Glomerular visceral epithelial cell (primary cell): ENCODE data around the gene IFIH1.

Experiments used
- DNase-seq: peaks from one replicate; pipeline ENCODE4 v3.0.0-alpha.2; 2016; ENCODE audit errors: extremely low spot score

The IFIH1 gene

DNA sequence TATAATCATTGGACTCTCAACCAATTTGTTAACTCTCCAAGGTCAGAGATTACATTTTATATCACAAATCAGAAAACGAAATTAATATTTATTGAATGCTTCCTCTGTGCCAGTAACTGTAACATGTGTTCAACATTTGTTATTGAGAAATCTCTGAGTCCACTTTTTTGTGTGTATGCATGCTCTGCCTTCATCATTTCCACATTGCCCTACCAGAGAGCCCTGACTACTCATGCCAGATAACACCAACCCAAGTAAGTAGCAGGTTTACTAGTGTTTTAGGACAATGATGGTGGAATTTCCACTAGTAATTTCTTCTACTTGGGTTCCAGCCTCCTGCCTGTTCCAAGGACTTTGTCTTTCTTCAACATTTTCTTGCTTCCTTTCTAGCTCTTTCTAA lies 61.1 kb downstream of the IFIH1 start:
- DNase-seq: no peak

DNA sequence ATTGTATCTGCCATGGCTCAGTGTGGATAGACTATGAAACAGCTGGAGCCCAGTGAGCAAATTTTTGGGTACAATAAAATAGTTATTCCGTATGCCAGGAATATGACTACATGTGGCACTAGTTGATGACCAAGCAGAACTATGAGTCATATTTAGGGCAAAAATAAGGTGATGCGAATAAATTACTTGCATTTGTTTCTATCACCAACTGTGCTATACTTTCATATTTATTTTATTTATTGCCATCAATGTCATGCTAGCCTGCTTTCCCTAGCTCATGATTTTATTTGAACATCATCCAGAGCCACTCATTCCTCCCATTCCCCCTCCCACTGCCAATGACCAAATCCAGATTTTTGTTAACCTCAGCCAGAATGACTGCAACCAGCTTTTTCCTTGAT lies 61.9 kb downstream of the IFIH1 start:
- DNase-seq: no peak

DNA sequence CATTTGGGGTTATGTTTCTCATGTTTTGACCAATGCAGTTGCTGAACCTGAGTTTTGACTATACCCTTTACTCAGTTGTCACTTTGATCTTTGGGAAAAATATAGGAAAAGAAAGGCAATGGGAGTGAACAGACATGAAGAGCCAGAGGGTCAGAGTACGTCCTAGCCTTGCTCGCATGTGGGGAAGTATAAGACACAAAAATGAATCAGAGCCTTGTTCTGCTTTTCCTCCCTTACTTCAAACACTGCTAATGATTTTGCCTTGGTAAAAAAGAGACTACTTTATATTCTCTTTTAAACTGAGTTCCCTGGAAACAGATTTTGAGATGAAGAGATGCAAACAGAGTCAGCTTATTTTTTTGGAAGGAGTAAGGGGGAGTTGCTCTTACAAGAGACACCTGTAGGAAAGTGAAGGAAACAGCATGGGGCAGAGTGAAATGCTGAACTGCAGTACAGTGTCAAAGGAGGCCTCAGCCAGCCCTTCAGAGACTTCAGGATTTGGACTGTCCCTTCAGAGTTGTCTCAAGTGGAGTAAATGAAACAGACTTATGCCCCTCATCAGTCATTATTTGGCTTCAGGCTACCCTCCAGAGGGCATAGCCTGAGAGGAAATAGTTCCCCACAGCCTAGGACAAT lies 64.1 kb downstream of the IFIH1 start:
- DNase-seq: no peak

DNA sequence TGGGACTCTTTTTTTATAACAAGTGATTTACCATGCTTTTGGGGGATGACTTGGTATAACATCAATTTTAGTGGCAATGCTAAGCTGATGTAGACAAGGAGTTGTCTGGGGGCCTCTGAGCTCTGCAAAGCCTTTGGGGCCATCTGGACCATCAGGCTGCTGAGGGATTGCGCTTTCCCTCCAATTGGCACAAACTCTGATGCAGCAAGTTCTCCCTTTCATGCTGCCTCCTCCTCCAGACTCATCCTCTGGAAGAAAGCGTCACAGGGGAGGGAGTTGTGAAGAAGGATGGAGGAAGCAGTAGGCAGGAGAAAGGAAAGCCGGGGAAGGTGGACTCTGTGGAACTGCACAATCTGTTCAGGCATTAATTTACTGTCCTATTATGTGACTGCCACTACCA lies 65.0 kb downstream of the IFIH1 start:
- DNase-seq: no peak

DNA sequence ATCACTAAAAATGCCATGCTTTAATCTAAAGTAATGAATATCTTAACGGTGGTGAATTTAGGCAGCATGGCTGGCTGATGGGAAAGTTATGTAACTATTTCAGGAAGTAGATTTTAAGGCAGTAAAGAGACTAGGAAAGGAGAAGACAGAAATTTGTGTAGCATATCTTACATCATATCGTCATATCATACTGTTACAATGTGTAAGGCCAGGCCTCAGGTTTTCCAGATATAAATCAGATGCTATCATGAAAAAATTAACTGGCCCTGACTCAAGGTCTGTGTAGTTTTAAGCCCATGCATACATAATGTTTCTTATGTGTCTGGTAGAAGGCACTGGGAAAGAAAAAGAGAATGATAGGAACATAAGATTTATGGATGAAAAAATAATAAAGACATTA lies 66.3 kb downstream of the IFIH1 start:
- DNase-seq: no peak

DNA sequence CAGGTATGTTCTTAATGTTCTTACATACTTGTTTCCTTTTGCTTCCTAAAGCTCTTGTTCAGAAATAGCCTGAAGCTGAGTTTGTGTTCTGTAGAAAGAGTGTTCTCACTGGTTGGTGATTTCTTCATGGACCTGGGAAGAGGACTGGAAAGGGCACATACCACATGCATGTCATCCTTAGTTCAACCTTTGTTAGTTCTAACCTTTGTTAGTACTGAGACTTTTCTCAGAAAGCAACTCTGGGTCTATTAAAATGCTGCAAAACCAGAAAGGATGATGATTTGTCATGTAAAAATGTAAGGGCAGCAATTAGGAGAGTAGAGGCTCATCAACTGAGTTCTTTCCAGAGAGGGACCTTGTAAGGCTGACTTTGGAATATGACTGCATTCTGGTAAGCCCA lies 72.7 kb downstream of the IFIH1 start:
- no peak for DNase-seq

DNA sequence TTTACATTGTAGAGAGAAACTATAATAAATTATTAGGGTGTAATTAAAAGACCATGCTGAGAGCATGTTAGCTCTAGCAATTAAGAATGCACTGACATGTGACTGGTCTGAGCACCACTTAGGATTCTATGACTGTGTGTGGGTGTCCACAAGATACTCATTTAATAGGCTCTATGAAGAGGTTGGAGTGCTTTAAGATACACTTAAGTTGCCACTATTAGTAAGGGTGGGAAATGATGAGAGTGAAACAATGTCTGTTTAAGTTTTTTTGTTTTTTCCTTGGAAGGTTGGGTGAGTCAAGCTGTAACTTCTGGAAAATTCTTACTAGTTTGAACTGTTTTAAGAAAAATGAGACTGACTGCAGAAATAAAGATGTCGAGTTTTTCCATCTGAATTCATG lies 73.4 kb downstream of the IFIH1 start:
- DNase-seq: no peak

DNA sequence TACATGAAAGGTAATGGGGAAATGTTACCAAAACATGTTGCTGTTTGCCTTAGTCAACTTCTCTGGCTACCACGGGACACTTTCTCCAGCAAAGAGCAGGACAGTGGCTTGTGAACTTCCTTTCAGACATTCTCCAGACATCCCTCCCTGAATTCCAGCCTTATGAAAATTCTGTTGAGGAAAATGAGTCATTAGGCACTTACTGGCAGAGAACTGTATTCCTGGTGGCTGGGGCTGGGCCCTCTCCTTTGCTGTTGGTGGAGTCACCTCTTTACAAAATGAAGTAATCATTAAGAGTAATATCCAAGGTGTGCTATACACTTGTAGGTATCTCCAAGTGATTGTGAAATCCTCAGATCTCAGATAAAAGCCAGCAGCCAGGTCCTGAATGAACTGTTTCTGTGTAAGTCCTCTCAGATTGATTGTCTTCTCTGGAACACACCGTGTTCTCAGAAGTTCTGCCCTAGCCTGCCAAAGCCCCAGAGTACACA lies 73.9 kb downstream of the IFIH1 start:
- peak; percentile 76 for DNase-seq

DNA sequence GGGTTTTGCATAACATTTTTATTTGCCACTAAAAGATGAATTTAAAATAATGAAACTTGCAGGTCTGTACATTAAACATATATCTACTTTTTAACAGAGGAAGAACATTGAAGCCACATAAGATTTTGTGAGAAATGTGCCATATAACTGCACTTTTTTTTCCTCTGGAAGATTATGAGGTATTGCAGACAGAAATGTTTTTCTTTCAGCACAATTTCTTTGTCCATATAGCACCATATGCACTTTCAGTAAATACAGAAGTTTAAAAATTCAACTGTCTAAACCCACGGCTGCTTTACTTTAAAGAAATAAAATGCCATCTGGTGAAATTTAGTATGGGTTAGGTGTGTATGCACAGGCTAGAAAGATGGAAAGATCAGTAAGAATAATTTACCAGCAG lies 74.8 kb downstream of the IFIH1 start:
- no peak for DNase-seq

DNA sequence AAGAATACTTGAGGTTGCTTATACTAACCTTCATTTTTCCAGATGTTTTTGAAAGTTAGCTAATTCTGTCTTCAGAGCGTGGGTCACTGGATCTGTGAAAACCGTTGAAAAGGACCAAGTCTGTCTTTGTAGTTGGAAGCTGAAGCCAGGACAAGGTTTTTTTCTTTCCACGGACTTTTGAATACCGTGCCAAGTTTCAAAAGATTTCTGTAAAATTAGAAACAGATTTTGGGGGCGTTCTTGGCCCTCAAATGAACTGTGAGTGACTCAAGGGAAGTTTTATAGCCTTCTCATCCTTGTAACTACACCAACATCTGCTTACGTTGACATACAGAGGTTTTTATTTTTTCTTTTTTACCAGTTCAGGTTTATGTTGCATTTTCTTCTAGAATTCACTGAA lies 75.2 kb downstream of the IFIH1 start, which contains the start of gene FAP:
FAP (minus strand) TSS at position 152 of the 400 bp plus-strand sequence; CDS start at position 34, 118 bp downstream.
- no peak for DNase-seq

DNA sequence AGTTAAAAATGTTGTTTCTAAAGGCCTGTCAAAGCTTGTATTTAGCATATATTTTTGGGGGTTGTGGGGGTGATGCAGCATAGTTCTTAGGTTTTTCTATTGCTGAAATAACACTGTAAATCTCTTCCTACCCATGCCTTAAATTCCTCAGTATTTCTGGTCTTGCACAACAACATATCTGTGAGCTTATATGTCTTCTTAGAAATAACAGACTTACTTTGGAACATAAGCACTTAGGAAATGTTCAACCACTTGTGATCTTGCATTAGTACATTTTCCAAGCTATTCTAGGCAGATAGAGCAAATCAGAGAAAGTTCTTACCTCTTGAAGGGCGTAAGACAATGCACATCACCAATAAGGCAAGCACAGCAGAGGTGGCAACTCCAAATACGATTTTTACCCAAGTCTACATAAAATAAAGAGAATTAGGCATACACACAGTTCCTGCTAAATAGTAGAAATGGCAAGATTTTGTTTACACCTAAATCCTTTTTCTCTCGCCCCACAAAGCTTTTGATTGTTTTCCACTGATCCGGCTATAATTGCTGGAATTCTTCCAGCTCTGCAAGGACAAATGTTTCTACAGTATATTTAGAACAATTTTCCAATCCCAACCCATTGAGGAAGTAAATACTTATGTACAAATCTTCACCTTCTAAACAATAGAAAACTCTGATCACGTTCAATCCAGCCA lies 75.8 kb downstream of the IFIH1 start:
- no peak for DNase-seq

DNA sequence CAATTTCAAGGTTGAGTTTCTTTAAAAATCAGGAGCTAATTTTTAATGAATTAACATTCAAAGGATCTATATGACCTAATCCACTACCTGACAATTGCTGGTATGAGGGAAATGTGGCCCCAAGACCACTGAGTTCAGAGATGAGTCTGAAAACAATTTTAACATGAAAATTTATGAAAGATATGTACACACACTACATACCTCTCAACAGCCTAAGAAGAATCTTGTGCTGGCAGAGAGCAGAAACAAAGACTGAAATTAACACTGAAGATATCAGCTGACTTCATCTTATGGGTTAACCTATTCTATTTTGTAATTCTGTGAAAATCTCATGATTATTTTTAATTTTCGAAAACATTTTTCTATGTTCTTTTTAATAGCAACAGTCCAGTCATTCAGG lies 76.9 kb downstream of the IFIH1 start:
- no peak for DNase-seq

DNA sequence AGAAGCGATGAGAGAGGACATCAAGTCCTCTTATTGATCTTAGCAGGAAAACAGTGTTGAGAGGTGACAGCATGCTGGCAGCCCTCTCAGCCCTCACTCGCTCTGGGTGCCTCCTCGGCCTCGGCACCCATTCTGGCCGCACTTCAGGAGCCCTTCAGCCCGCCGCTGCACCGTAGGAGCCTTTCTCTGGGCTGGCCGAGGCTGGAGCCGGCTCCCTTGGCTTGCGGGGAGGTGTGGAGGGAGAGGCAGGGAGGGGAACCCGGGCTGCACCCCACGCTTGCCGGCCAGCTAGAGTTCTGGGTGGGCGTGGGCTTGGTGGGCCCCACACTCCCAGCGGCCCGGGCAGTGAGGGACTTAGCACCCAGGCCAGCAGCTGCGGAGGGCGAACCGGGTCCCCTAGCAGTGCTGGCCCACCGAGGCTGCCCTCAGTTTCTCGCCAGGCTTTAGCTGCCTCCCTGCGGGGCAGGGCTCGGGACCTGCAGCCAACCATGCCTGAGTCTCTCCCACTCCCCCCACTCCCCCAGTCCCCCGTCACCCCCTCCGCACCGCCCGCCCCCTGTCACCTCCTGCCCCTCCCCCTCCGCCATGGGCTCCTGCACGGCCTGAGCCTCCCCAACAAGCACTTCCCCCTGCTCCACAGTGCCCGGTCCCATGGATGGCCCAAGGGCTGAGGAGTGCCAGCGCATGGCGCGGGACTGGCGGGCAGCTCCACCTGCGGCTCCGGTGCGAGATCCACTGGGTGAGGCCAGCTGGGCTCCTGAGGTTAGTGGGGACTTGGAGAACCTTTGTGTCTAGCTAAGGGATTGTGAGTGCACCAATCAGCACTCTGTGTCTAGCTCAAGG lies 83.6 kb downstream of the IFIH1 start:
- no peak for DNase-seq

DNA sequence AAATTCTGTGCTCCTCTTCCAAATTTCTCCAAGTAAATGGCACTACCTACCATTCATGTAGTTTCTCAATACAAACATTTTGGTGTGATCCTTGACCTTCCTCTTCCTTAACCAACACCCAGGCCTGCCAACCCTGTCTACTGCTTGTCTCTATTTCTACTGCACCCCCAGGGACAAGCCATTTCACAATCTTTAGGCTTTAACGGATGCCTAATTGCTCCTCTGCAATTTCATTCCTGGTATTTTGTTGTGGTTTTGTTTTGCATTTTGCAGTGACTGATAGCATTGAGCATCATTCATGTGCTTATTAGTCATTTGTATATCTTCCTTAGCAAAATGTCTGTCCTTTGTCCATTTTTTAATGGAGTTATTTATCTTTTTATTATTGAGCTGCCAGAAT lies 85.3 kb downstream of the IFIH1 start:
- no peak for DNase-seq

DNA sequence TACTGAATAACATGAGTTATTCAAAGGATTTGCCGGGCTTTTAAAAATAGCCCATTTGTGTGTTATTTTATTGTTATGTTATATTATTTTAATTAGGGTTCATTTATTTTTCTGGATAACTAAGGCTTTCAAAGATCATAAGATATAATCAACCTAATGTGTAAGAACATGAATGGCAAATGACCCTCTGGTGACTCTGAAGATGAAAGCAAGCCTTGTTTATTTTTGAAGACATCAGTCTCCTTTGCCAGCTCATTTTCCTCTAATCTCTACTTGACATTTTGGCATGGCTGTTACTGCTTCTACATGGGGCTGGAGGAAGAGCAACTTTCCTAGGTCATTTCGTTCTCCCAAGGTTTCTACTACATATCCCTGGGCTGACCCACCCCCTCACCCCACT lies 85.8 kb downstream of the IFIH1 start:
- no peak for DNase-seq

DNA sequence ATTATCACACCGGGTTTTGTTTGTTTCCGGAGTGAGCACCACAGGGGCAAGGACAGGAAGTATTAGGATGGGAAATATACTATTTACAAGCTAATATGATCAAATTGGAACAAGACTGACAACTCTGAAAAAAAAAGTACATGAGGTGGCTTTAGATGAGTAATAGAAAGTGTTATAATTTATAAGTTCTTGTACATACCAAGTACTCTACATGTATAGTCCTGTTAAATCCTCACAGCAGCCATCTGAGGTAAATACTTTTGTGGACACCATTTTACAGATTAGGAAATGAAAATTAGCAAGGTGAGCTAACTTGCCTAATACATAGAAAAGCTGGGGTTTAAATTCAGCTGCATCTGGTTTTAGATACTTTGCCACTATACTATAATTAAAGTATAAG lies 86.5 kb downstream of the IFIH1 start:
- DNase-seq: no peak

DNA sequence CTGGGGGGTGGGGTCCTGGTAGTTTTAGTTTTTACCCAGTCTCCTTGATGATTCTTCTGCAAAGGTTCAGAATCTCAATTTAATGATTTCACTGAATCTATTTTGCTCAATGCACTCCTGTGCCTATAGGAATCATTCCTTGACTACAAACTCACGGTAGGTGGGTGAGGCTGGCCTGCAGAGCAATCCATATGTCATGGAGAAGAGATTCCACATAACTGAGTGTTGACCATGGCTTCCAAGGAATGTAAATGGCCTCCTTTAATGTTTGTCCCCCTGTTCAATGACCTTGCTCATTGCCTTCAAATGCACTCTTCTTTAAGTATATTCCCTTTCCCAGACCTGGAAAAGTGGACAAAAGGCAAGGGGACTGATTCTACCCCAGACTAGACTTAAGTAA lies 87.7 kb downstream of the IFIH1 start:
- DNase-seq: no peak

DNA sequence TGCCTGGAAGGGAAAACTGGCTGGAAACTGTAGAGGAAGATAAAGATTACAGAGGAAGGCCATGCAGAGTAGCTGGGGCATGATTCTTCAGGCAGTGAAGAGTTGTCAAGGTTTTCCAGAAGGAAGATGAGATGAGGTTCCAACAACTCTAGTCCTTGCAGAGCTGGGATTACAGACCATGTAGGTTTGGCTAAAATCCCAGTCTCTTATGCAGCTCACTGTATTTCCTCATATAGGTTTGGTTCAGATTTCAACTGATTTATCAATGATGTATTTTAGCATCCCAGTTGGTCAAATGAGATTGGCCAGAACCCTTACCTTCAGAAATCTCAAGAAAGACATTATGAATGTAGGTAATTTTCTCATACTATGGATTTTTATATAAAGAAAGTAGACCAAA lies 91.6 kb downstream of the IFIH1 start:
- DNase-seq: no peak

DNA sequence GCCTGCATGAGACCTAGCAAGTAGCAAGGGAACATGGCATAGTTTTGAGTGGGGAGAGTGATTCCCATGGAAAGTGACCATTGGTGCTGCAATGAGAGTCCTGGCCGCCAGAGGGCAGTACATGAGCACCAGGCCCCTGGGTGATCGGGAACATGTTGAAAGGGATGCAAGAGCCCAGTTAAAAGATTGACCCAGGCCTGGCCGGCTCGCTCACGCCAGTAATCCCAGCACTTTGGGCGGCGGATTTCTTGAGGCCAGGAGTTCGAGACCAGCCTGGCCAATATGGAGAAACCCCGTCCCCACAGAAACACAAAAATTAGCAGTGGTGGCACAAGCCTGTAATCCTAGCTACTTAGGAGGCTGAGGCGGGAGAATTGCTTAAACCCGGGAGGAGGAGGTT lies 97.4 kb downstream of the IFIH1 start:
- peak; percentile 66 for DNase-seq

DNA sequence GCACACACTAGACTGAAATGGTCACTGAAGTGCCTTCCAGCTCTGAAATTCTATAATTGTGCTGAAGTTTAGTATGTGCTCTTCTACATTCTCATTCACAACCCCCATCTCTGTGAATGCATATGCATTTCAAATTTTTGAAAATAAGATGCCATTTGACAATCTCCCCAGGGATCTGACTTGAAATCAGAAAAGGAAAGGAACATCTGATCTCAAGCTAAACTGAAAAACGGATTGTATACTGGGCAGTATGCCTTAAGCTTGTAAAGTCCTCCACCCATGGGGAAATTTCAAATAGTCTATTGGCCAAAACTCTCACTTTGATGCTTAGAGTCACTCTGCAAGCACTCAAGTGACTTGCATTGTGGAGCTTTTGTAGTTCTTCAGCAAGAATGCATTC lies 98.1 kb downstream of the IFIH1 start:
- DNase-seq: no peak

DNA sequence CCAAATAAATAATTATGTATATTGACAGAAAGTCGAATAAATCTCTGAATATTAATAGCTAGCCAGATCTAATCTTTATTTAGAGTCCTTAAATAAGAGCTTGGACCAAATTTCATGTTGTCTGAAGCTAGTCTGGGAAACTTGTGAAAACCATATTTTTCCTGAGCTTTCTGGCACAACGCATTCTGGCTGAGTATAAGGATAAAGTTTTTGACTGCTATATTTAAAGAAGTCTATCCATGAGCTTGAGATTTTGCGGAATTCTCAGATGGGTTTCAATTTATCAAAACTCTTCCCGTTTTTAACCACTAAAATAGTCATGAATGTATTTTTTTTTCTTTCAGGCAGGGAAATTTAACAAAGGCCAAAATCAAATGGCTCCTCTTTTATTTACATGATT lies 99.1 kb downstream of the IFIH1 start:
- DNase-seq: no peak

DNA sequence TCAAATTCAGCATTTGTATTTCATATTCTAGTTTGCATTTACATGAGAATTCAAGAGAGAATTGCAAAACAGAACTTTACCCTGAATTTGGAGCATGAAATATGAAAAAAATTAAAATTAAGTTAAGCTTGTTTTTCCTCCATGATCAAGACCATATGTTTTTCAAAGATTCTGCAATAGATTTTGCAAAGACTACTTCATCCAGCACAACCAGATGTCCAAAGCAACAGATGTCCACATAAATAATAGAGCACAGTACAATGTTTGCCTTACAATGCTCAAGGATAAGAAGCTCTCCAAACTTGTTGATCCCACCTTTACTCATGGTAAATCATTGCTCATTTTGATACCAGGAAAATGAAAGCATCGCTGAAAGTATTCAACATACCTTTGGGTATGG lies 100.9 kb downstream of the IFIH1 start:
- DNase-seq: no peak
